Measurements from ENCODE around the gene PRKD3.

The PRKD3 gene

GRCh38 chr2:37364351-37364750, 39.7 kb upstream of the PRKD3 start:
- TF ChIP-seq CTCF (IDR thresholded peaks at IDR 0.05; ENCODE audit: low read depth, low read length) = no peak
- DNase-seq (ENCODE audit: extremely low read depth, low read depth) = no peak

- no peak for TF ChIP-seq CTCF (IDR thresholded peaks at IDR 0.05; ENCODE audit: low read depth, low read length)
- DNase-seq (ENCODE audit: extremely low read depth, low read depth) = no peak
These were observed 37.5 kb upstream of the PRKD3 start for GRCh38 chr2:37361994-37362698.

- no peak for TF ChIP-seq CTCF (IDR thresholded peaks at IDR 0.05; ENCODE audit: low read depth, low read length)
- DNase-seq (ENCODE audit: extremely low read depth, low read depth) = no peak
These were observed 36.7 kb upstream of the PRKD3 start for GRCh38 chr2:37361216-37361815.

- no peak for DNase-seq (ENCODE audit: extremely low read depth, low read depth)
- TF ChIP-seq CTCF (IDR thresholded peaks at IDR 0.05; ENCODE audit: low read depth, low read length) = no peak
These were observed 33.8 kb upstream of the PRKD3 start for GRCh38 chr2:37358466-37358865.

GRCh38 chr2:37357530-37357929, 32.9 kb upstream of the PRKD3 start:
- DNase-seq (ENCODE audit: extremely low read depth, low read depth) = no peak
- TF ChIP-seq CTCF (IDR thresholded peaks at IDR 0.05; ENCODE audit: low read depth, low read length) = no peak

- no peak for DNase-seq (ENCODE audit: extremely low read depth, low read depth)
- no peak for TF ChIP-seq CTCF (IDR thresholded peaks at IDR 0.05; ENCODE audit: low read depth, low read length)
These were observed 32.4 kb upstream of the PRKD3 start for GRCh38 chr2:37357069-37357468.

GRCh38 chr2:37356299-37356698, 31.7 kb upstream of the PRKD3 start:
- TF ChIP-seq CTCF (IDR thresholded peaks at IDR 0.05; ENCODE audit: low read depth, low read length) = no peak
- no peak for DNase-seq (ENCODE audit: extremely low read depth, low read depth)
